K562 (cell line): ENCODE results near the gene STIM1. TPM values are rescaled to one million over a fixed set of nuclear protein-coding genes. Genes with fewer than 3 reads are reported as not detected.

Source experiments
- HOXB6 ChIP-seq: fragments of 250-450 bp; sonication (Bioruptor Pico); IDR thresholded peaks from 2 replicates; pipeline ENCODE4 v1.5.1; 2022; ENCODE audit warnings: mild to moderate bottlenecking, borderline replicate concordance
- RBM15 ChIP-seq: fragments of 200-400 bp; formaldehyde crosslinking; IDR thresholded peaks from 2 replicates; pipeline ENCODE4 v1.6.1; 2018; ENCODE audit warnings: mild to moderate bottlenecking, low read length, moderate library complexity; ENCODE audit not compliant: insufficient read depth
- RBM22 ChIP-seq: fragments of 200-400 bp; formaldehyde crosslinking; IDR thresholded peaks from 2 replicates; pipeline ENCODE4 v1.6.1; 2018; ENCODE audit warnings: low read length, low read depth; ENCODE audit not compliant: poor library complexity, severe bottlenecking
- SLC30A9 ChIP-seq: fragments of 250-450 bp; sonication (Bioruptor Pico); IDR thresholded peaks from 2 replicates; pipeline ENCODE4 v1.8.0; 2022; ENCODE audit warnings: mild to moderate bottlenecking, moderate library complexity
- TGIF2 ChIP-seq: sonication (generic); formaldehyde crosslinking; IDR thresholded peaks from 2 replicates; pipeline ENCODE4 v1.8.1; 2022; ENCODE audit warnings: mild to moderate bottlenecking, missing genetic modification reagents, moderate library complexity
- ZBTB7A ChIP-seq: IDR thresholded peaks from 2 replicates; pipeline ENCODE4 v1.6.1; 2011; ENCODE audit warnings: low read depth, mild to moderate bottlenecking, low read length, moderate library complexity, borderline replicate concordance; ENCODE audit not compliant: control insufficient read depth
- ZC3H11A ChIP-seq: IDR thresholded peaks from 2 replicates; pipeline ENCODE4 v1.6.1; 2012; ENCODE audit warnings: low read depth, low read length, improper control_type of control experiment
- ZNF274 ChIP-seq: IDR thresholded peaks from 2 replicates; pipeline ENCODE4 v1.6.1; 2011; ENCODE audit warnings: low read depth, mild to moderate bottlenecking, low read length, moderate library complexity, borderline replicate concordance
- polyA plus RNA-seq, 8 experiments: library from polyadenylated mRNA; depleted of rRNA in 4 of 8; stranded (reverse) in 5 of 8; unstranded in 3 of 8; fragments of >200 nt; fragmentation: Nextera tagmentation in 2 of 8; fragmentation: Illumina TruSeq in 1 of 8; extraction: Ambion mirVana in 2 of 8; extraction: Trizol in 1 of 8; gene quantifications; 2 replicates each; pipeline versions ENCODE4 v1.2.1 to v1.2.3, GENCODE V29; 2011 to 2014; ENCODE audit warnings: inconsistent platforms in 1 of 8, missing spikeins in 1 of 8
- total RNA-seq, 7 experiments: library from RNA; depleted of rRNA in 6 of 7; stranded (reverse); fragments of >200 nt in 6 of 7; fragmentation: Illumina TruSeq in 2 of 7; extraction: Trizol in 2 of 7; gene quantifications; 2 replicates each; pipeline versions ENCODE4 v1.2.1 to v1.2.3, GENCODE V29; 2011 to 2021; ENCODE audit warnings: low replicate concordance in 1 of 7
- TF ChIP-seq, protein P1 (sequence below): fragments of 250-450 bp; sonication (Bioruptor Pico); IDR thresholded peaks from 2 replicates; pipeline ENCODE4 v1.5.1; 2021; ENCODE audit warnings: mild to moderate bottlenecking
- TF ChIP-seq, protein P2 (sequence below): fragments of 200-600 bp; sonication (generic); IDR thresholded peaks from one replicate; pipeline ENCODE4 v1.6.1; 2012; ENCODE audit warnings: mild to moderate bottlenecking, low read depth, low read length, inconsistent platforms
- TF ChIP-seq, protein P3 (sequence below), 2 experiments: IDR thresholded peaks; 2 replicates each; pipeline ENCODE4 v1.6.1; 2012; ENCODE audit warnings: improper control_type of control experiment in 2 of 2, low read depth in 2 of 2, low read length in 2 of 2, borderline replicate concordance in 1 of 2

Gene STIM1
- total and polyA plus RNA-seq, 9 of the 15 experiments (the other 6 are each of a cell fraction or from before 2014, with no cell fraction given), result 7.7 to 50.5 (median 22.5) TPM

DNA sequence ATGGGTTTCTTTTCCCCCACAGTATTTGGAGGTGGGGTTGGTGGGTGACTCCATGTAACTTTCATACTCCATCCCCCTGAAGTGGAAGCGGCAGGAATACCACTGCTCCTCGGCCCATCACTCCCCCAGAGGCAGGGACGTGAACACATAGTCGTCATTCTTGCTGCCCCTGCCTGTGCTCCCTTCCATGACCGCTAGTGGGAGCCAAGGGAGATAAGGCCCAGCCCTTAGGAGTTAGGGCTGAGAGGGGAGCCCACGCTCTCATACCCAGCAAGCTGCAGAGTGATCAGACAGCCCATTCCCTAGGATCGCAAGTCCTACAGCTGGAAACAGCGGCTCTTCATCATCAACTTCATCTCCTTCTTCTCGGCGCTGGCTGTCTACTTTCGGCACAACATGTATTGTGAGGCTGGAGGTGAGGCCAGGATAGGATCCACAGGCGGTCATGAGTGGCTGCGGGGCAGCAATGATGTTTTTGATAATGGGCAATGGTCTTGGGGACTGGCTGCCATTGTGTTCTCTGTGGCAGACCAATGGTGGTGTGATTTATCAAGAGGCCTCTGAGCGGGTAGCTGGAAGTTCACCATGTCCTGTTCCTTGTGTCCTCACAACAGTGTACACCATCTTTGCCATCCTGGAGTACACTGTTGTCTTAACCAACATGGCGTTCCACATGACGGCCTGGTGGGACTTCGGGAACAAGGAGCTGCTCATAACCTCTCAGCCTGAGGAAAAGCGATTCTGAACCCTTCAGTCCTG, 30.6 kb upstream of the STIM1 start (continued):
- TF ChIP-seq, protein P1, sequence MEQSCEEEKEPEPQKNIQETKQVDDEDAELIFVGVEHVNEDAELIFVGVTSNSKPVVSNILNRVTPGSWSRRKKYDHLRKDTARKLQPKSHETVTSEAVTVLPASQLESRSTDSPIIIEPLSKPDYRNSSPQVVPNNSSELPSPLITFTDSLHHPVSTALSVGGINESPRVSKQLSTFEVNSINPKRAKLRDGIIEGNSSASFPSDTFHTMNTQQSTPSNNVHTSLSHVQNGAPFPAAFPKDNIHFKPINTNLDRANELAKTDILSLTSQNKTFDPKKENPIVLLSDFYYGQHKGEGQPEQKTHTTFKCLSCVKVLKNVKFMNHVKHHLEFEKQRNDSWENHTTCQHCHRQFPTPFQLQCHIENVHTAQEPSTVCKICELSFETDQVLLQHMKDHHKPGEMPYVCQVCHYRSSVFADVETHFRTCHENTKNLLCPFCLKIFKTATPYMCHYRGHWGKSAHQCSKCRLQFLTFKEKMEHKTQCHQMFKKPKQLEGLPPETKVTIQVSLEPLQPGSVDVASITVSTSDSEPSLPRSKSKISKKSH (CRISPR knock-in tag), result no peak
- TF ChIP-seq RBM15 (no peak), ZNF274 (no peak), ZC3H11A (no peak), RBM22 (peak; percentile 48), TGIF2 (CRISPR knock-in tag) (no peak), SLC30A9 (CRISPR knock-in tag) (no peak), HOXB6 (CRISPR knock-in tag) (no peak), ZBTB7A (0 out of 2 replicates have a peak, but pooled peaks have one; percentile 50)
- TF ChIP-seq, protein P2, sequence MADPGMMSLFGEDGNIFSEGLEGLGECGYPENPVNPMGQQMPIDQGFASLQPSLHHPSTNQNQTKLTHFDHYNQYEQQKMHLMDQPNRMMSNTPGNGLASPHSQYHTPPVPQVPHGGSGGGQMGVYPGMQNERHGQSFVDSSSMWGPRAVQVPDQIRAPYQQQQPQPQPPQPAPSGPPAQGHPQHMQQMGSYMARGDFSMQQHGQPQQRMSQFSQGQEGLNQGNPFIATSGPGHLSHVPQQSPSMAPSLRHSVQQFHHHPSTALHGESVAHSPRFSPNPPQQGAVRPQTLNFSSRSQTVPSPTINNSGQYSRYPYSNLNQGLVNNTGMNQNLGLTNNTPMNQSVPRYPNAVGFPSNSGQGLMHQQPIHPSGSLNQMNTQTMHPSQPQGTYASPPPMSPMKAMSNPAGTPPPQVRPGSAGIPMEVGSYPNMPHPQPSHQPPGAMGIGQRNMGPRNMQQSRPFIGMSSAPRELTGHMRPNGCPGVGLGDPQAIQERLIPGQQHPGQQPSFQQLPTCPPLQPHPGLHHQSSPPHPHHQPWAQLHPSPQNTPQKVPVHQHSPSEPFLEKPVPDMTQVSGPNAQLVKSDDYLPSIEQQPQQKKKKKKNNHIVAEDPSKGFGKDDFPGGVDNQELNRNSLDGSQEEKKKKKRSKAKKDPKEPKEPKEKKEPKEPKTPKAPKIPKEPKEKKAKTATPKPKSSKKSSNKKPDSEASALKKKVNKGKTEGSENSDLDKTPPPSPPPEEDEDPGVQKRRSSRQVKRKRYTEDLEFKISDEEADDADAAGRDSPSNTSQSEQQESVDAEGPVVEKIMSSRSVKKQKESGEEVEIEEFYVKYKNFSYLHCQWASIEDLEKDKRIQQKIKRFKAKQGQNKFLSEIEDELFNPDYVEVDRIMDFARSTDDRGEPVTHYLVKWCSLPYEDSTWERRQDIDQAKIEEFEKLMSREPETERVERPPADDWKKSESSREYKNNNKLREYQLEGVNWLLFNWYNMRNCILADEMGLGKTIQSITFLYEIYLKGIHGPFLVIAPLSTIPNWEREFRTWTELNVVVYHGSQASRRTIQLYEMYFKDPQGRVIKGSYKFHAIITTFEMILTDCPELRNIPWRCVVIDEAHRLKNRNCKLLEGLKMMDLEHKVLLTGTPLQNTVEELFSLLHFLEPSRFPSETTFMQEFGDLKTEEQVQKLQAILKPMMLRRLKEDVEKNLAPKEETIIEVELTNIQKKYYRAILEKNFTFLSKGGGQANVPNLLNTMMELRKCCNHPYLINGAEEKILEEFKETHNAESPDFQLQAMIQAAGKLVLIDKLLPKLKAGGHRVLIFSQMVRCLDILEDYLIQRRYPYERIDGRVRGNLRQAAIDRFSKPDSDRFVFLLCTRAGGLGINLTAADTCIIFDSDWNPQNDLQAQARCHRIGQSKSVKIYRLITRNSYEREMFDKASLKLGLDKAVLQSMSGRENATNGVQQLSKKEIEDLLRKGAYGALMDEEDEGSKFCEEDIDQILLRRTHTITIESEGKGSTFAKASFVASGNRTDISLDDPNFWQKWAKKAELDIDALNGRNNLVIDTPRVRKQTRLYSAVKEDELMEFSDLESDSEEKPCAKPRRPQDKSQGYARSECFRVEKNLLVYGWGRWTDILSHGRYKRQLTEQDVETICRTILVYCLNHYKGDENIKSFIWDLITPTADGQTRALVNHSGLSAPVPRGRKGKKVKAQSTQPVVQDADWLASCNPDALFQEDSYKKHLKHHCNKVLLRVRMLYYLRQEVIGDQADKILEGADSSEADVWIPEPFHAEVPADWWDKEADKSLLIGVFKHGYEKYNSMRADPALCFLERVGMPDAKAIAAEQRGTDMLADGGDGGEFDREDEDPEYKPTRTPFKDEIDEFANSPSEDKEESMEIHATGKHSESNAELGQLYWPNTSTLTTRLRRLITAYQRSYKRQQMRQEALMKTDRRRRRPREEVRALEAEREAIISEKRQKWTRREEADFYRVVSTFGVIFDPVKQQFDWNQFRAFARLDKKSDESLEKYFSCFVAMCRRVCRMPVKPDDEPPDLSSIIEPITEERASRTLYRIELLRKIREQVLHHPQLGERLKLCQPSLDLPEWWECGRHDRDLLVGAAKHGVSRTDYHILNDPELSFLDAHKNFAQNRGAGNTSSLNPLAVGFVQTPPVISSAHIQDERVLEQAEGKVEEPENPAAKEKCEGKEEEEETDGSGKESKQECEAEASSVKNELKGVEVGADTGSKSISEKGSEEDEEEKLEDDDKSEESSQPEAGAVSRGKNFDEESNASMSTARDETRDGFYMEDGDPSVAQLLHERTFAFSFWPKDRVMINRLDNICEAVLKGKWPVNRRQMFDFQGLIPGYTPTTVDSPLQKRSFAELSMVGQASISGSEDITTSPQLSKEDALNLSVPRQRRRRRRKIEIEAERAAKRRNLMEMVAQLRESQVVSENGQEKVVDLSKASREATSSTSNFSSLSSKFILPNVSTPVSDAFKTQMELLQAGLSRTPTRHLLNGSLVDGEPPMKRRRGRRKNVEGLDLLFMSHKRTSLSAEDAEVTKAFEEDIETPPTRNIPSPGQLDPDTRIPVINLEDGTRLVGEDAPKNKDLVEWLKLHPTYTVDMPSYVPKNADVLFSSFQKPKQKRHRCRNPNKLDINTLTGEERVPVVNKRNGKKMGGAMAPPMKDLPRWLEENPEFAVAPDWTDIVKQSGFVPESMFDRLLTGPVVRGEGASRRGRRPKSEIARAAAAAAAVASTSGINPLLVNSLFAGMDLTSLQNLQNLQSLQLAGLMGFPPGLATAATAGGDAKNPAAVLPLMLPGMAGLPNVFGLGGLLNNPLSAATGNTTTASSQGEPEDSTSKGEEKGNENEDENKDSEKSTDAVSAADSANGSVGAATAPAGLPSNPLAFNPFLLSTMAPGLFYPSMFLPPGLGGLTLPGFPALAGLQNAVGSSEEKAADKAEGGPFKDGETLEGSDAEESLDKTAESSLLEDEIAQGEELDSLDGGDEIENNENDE, result no peak
- TF ChIP-seq, protein P3, sequence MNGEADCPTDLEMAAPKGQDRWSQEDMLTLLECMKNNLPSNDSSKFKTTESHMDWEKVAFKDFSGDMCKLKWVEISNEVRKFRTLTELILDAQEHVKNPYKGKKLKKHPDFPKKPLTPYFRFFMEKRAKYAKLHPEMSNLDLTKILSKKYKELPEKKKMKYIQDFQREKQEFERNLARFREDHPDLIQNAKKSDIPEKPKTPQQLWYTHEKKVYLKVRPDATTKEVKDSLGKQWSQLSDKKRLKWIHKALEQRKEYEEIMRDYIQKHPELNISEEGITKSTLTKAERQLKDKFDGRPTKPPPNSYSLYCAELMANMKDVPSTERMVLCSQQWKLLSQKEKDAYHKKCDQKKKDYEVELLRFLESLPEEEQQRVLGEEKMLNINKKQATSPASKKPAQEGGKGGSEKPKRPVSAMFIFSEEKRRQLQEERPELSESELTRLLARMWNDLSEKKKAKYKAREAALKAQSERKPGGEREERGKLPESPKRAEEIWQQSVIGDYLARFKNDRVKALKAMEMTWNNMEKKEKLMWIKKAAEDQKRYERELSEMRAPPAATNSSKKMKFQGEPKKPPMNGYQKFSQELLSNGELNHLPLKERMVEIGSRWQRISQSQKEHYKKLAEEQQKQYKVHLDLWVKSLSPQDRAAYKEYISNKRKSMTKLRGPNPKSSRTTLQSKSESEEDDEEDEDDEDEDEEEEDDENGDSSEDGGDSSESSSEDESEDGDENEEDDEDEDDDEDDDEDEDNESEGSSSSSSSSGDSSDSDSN (IDR thresholded peaks at IDR 0.05; ENCODE audit: borderline replicate concordance in 1 of 2, low read depth in 2 of 2, low read length in 2 of 2), result peak in 1 of 2 experiments; percentile 80; a peak in 1 of 4 replicates
